Stimulated activated naive B cell treated with anti-CD40 and anti-IgM and Interleukin-4, amounts not matched to agents 10 μg/mL and 1 μg/mL and 100 μg/mL, for 72 hours (primary cell): ENCODE measurements around the gene TUT4.

ENCODE experiments used
- ATAC-seq, 2 donors: fragments of 150-1000 bp; cut with Tn5 transposase; replicated peaks; 2 replicates each; pipeline ENCODE4 v1.10.0; 2021; ENCODE audit warnings: moderate library complexity in 1 of 2
- DNase-seq: peaks from one replicate; pipeline ENCODE4 v3.0.0; 2021
- H3K27ac Mint-ChIP-seq: one replicate; pipeline ENCODE4 v1.8.0; 2022; ENCODE audit warnings: mild to moderate bottlenecking, mixed read lengths
- H3K27me3 Mint-ChIP-seq, 2 donors: one replicate each; pipeline ENCODE4 v1.8.0; 2022; ENCODE audit warnings: mixed read lengths in 2 of 2
- H3K36me3 Mint-ChIP-seq, 2 donors: one replicate each; pipeline ENCODE4 v1.8.0; 2022; ENCODE audit warnings: mixed read lengths in 2 of 2, mild to moderate bottlenecking in 1 of 2
- H3K4me1 Mint-ChIP-seq, 2 donors: one replicate each; pipeline ENCODE4 v1.8.0; 2022; ENCODE audit warnings: mixed read lengths in 2 of 2, mild to moderate bottlenecking in 1 of 2
- H3K4me3 Mint-ChIP-seq, 2 donors: one replicate each; pipeline ENCODE4 v1.8.0; 2022; ENCODE audit warnings: mild to moderate bottlenecking in 2 of 2, mixed read lengths in 2 of 2, moderate library complexity in 1 of 2
- H3K9me3 Mint-ChIP-seq, 2 donors: one replicate each; pipeline ENCODE4 v1.8.0; 2022; ENCODE audit warnings: mixed read lengths in 2 of 2, mild to moderate bottlenecking in 1 of 2

Gene TUT4

GRCh38 chr1:52454127-52454526 is 98.8 kb downstream of the TUT4 start:
- no peak for DNase-seq
- no peaks in the 10 kb centered on the region for H3K27me3 Mint-ChIP-seq
- no peak overlapping the region for H3K4me3 Mint-ChIP-seq
- peaks cover 15 to 44% of the 10 kb centered on the region in 2 donors for H3K36me3 Mint-ChIP-seq
- no peak overlapping the region for H3K27ac Mint-ChIP-seq
- no peaks in the 10 kb centered on the region for H3K4me1 Mint-ChIP-seq
- ATAC-seq: no peak
- no peaks in the 10 kb centered on the region for H3K9me3 Mint-ChIP-seq

- H3K4me1 Mint-ChIP-seq: no peaks in the 10 kb centered on the region
- H3K4me3 Mint-ChIP-seq: no peak overlapping the region
- no peaks in the 10 kb centered on the region for H3K9me3 Mint-ChIP-seq
- H3K27me3 Mint-ChIP-seq: no peaks in the 10 kb centered on the region
- peaks cover 16 to 28% of the 10 kb centered on the region in 2 donors for H3K36me3 Mint-ChIP-seq
- no peak for ATAC-seq
- DNase-seq: no peak
- no peak overlapping the region for H3K27ac Mint-ChIP-seq
Observed at GRCh38 chr1:52444463-52444862, 108.4 kb downstream of the TUT4 start.

- DNase-seq (no peak), ATAC-seq (no peak)
- Mint-ChIP-seq H3K4me3 (no peak overlapping the region), H3K4me1 (no peaks in the 10 kb centered on the region), H3K27ac (no peak overlapping the region), H3K9me3 (no peaks in the 10 kb centered on the region), H3K27me3 (no peaks in the 10 kb centered on the region), H3K36me3 (peaks cover 22 to 35% of the 10 kb centered on the region in 2 donors)
Observed at GRCh38 chr1:52439976-52440375, 112.9 kb downstream of the TUT4 start.

GRCh38 chr1:52436817-52437216 is 116.1 kb downstream of the TUT4 start:
- H3K4me3 Mint-ChIP-seq: no peak overlapping the region
- H3K36me3 Mint-ChIP-seq: peaks cover 21 to 46% of the 10 kb centered on the region in 2 donors
- no peaks in the 10 kb centered on the region for H3K4me1 Mint-ChIP-seq
- ATAC-seq: no peak
- DNase-seq: no peak
- H3K9me3 Mint-ChIP-seq: no peaks in the 10 kb centered on the region
- no peaks in the 10 kb centered on the region for H3K27me3 Mint-ChIP-seq
- H3K27ac Mint-ChIP-seq: no peak overlapping the region

GRCh38 chr1:52435650-52436049 is 117.2 kb downstream of the TUT4 start:
- Mint-ChIP-seq H3K9me3 (no peaks in the 10 kb centered on the region), H3K4me3 (no peak overlapping the region), H3K27me3 (no peaks in the 10 kb centered on the region), H3K4me1 (no peaks in the 10 kb centered on the region), H3K27ac (no peak overlapping the region), H3K36me3 (peaks cover 24 to 46% of the 10 kb centered on the region in 2 donors)
- ATAC-seq (no peak), DNase-seq (no peak)

GRCh38 chr1:52435211-52435610 is 117.7 kb downstream of the TUT4 start:
- H3K9me3 Mint-ChIP-seq: no peaks in the 10 kb centered on the region
- ATAC-seq (no peak), DNase-seq (no peak)
- peaks cover 27 to 47% of the 10 kb centered on the region in 2 donors for H3K36me3 Mint-ChIP-seq
- H3K27ac Mint-ChIP-seq: no peak overlapping the region
- H3K4me3 Mint-ChIP-seq: no peak overlapping the region
- no peaks in the 10 kb centered on the region for H3K27me3 Mint-ChIP-seq
- no peaks in the 10 kb centered on the region for H3K4me1 Mint-ChIP-seq

- H3K4me3 Mint-ChIP-seq: no peak overlapping the region
- H3K27ac Mint-ChIP-seq: no peak overlapping the region
- no peaks in the 10 kb centered on the region for H3K4me1 Mint-ChIP-seq
- peaks cover 26 to 47% of the 10 kb centered on the region in 2 donors for H3K36me3 Mint-ChIP-seq
- DNase-seq (no peak), ATAC-seq (no peak)
- H3K27me3 Mint-ChIP-seq: no peaks in the 10 kb centered on the region
- no peaks in the 10 kb centered on the region for H3K9me3 Mint-ChIP-seq
Observed at GRCh38 chr1:52432807-52433206, 120.1 kb downstream of the TUT4 start.

- Mint-ChIP-seq H3K4me1 (peaks cover 11 to 23% of the 10 kb centered on the region in 2 donors), H3K36me3 (peaks cover 31 to 48% of the 10 kb centered on the region in 2 donors), H3K27ac (peak overlapping the region; percentile 0), H3K4me3 (no peak overlapping the region), H3K9me3 (no peaks in the 10 kb centered on the region), H3K27me3 (no peaks in the 10 kb centered on the region)
- ATAC-seq: no peak
- no peak for DNase-seq
Observed at GRCh38 chr1:52427152-52427551, 125.7 kb downstream of the TUT4 start.

GRCh38 chr1:52426371-52426770 is 126.5 kb downstream of the TUT4 start:
- Mint-ChIP-seq H3K27me3 (no peaks in the 10 kb centered on the region), H3K27ac (no peak overlapping the region), H3K36me3 (peaks cover 28 to 45% of the 10 kb centered on the region in 2 donors), H3K4me3 (no peak overlapping the region), H3K4me1 (peaks cover 11 to 23% of the 10 kb centered on the region in 2 donors), H3K9me3 (no peaks in the 10 kb centered on the region)
- no peak for DNase-seq
- ATAC-seq: no peak

GRCh38 chr1:52424813-52425212 is 128.1 kb downstream of the TUT4 start:
- no peak for DNase-seq
- Mint-ChIP-seq H3K27ac (no peak overlapping the region), H3K4me1 (peaks cover 11 to 23% of the 10 kb centered on the region in 2 donors), H3K9me3 (no peaks in the 10 kb centered on the region), H3K27me3 (no peaks in the 10 kb centered on the region), H3K36me3 (peaks cover 18 to 35% of the 10 kb centered on the region in 2 donors), H3K4me3 (no peak overlapping the region)
- ATAC-seq: no peak

- Mint-ChIP-seq H3K27ac (peak overlapping the region; percentile 14), H3K27me3 (no peaks in the 10 kb centered on the region), H3K36me3 (peaks cover 24 to 40% of the 10 kb centered on the region in 2 donors), H3K4me1 (peaks cover 11 to 23% of the 10 kb centered on the region in 2 donors), H3K9me3 (no peaks in the 10 kb centered on the region), H3K4me3 (no peak overlapping the region)
- no peak for DNase-seq
- peak; percentile 65 to 81 for ATAC-seq
Observed at GRCh38 chr1:52424231-52424636, 128.7 kb downstream of the TUT4 start.

GRCh38 chr1:52423771-52424170 is 129.1 kb downstream of the TUT4 start:
- no peak overlapping the region for H3K4me3 Mint-ChIP-seq

GRCh38 chr1:52423055-52423454 is 129.8 kb downstream of the TUT4 start:
- Mint-ChIP-seq H3K27me3 (no peaks in the 10 kb centered on the region), H3K9me3 (no peaks in the 10 kb centered on the region), H3K4me3 (no peak overlapping the region), H3K4me1 (peaks cover 11 to 23% of the 10 kb centered on the region in 2 donors), H3K27ac (no peak overlapping the region), H3K36me3 (peaks cover 20 to 36% of the 10 kb centered on the region in 2 donors)
- ATAC-seq (no peak), DNase-seq (no peak)

More at GRCh38 chr1:52423771-52424170, 129.1 kb downstream of the TUT4 start:
- H3K36me3 Mint-ChIP-seq: peaks cover 24 to 40% of the 10 kb centered on the region in 2 donors
- H3K27ac Mint-ChIP-seq: peak overlapping the region; percentile 1
- peaks cover 11 to 23% of the 10 kb centered on the region in 2 donors for H3K4me1 Mint-ChIP-seq
- ATAC-seq (peak; percentile 49 to 53), DNase-seq (no peak)
- no peaks in the 10 kb centered on the region for H3K27me3 Mint-ChIP-seq
- no peaks in the 10 kb centered on the region for H3K9me3 Mint-ChIP-seq

GRCh38 chr1:52420713-52421112 is 132.2 kb downstream of the TUT4 start:
- no peaks in the 10 kb centered on the region for H3K9me3 Mint-ChIP-seq
- DNase-seq (no peak), ATAC-seq (no peak)
- peaks cover 10 to 20% of the 10 kb centered on the region in 2 donors for H3K4me1 Mint-ChIP-seq
- peaks cover 31 to 32% of the 10 kb centered on the region in 2 donors for H3K36me3 Mint-ChIP-seq
- H3K4me3 Mint-ChIP-seq: no peak overlapping the region
- no peak overlapping the region for H3K27ac Mint-ChIP-seq
- H3K27me3 Mint-ChIP-seq: no peaks in the 10 kb centered on the region

GRCh38 chr1:52416811-52417210 is 136.1 kb downstream of the TUT4 start:
- H3K27ac Mint-ChIP-seq: peak overlapping the region; percentile 27
- no peaks in the 10 kb centered on the region for H3K4me1 Mint-ChIP-seq
- H3K4me3 Mint-ChIP-seq: no peak overlapping the region
- ATAC-seq (no peak), DNase-seq (no peak)
- H3K27me3 Mint-ChIP-seq: no peaks in the 10 kb centered on the region
- H3K9me3 Mint-ChIP-seq: no peaks in the 10 kb centered on the region
- H3K36me3 Mint-ChIP-seq: peaks cover 40 to 42% of the 10 kb centered on the region in 2 donors

- Mint-ChIP-seq H3K27ac (no peak overlapping the region), H3K4me3 (no peak overlapping the region), H3K27me3 (no peaks in the 10 kb centered on the region), H3K36me3 (peaks cover 48 to 52% of the 10 kb centered on the region in 2 donors), H3K4me1 (no peaks in the 10 kb centered on the region), H3K9me3 (no peaks in the 10 kb centered on the region)
- DNase-seq (no peak), ATAC-seq (no peak)
Observed at GRCh38 chr1:52414942-52415341, 137.9 kb downstream of the TUT4 start.
